ENCODE measurements around the gene EVA1A.

- TF ChIP-seq EZH2 (IDR thresholded peaks at IDR 0.05; ENCODE audit: low read depth) = no peak
- no peak for TF ChIP-seq CTCF (conservative IDR thresholded peaks at IDR 0.05)
Measured at GRCh38 chr2:75592888-75593287, 32.1 kb upstream of the EVA1A start.
